GM12873 (cell line): ENCODE data around the gene TAB2.

Source experiments
- TF ChIP-seq, protein P1 (sequence below): IDR thresholded peaks from 2 replicates; pipeline ENCODE4 v1.5.1; 2012; ENCODE audit warnings: low read depth, mild to moderate bottlenecking, moderate library complexity, low read length, control low read depth; ENCODE audit not compliant: insufficient read depth; ENCODE audit errors: missing control alignments

Gene TAB2

GRCh38 chr6:149289966-149290365, 27.5 kb upstream of the TAB2 start:
- TF ChIP-seq, protein P1, sequence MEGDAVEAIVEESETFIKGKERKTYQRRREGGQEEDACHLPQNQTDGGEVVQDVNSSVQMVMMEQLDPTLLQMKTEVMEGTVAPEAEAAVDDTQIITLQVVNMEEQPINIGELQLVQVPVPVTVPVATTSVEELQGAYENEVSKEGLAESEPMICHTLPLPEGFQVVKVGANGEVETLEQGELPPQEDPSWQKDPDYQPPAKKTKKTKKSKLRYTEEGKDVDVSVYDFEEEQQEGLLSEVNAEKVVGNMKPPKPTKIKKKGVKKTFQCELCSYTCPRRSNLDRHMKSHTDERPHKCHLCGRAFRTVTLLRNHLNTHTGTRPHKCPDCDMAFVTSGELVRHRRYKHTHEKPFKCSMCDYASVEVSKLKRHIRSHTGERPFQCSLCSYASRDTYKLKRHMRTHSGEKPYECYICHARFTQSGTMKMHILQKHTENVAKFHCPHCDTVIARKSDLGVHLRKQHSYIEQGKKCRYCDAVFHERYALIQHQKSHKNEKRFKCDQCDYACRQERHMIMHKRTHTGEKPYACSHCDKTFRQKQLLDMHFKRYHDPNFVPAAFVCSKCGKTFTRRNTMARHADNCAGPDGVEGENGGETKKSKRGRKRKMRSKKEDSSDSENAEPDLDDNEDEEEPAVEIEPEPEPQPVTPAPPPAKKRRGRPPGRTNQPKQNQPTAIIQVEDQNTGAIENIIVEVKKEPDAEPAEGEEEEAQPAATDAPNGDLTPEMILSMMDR: no peak

GRCh38 chr6:149293244-149293643, 24.3 kb upstream of the TAB2 start:
- TF ChIP-seq, protein P1: no peak

GRCh38 chr6:149300563-149300962, 16.9 kb upstream of the TAB2 start:
- TF ChIP-seq, protein P1: no peak

DNA sequence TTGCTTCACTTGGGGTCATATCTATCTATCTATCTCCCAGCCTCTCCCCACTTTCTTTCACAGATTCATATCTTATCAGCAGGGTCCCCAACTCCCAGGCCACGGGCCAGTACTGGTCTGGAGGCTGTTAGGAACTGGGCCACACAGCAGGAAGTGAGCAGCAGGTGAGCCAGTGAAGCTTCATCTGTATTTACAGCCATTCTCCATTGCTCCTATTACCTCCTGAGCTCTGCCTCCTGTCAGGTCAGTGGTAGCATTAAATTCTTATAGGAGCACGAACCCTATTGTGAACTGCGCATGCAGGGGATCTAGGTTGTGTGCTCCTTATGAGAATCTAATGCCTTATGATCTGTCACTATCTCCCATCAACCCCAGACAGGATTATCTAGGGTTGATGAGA, 14.8 kb upstream of the TAB2 start:
- TF ChIP-seq, protein P1: no peak

- TF ChIP-seq, protein P1: no peak
Measured at GRCh38 chr6:149303468-149303867, 14.0 kb upstream of the TAB2 start.

DNA sequence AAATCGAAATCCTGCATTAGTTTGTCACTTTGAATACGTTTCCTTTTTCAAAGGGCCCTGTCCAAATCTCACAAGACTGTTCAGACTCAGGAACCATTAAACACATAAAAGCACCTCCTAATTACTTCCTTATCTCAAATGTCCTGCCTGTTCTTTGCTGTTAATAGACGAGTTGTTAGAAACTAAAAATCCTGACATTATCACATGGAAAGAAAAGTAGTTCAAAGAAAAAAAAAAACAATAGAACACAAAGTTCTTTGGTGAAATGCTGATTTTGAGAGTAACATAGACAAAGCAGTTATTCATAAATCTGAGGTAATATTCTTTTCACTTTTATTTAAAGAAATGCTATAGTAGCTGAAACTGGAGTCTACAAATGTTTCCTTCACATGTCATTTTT, 12.1 kb upstream of the TAB2 start:
- TF ChIP-seq, protein P1: no peak

DNA sequence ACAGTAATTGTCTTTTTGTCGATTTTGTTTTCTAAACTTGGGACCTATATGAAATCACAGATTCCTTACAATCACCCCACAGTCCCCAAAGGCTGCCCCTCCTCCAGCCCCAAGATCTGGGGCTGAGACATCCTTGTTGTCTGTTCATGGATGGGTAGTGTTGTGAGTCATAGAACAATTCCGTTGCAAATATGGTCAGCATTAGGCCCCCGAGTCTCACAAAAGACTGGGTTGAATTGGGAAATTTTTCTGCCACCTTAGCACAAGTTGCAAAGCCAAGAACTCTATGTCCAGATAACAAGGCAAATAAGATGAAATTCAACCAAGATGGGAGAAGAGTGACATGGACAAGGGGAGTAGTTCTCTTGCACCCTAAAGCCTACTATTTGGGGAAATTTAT, 10.5 kb upstream of the TAB2 start:
- TF ChIP-seq, protein P1: no peak
